GM18861 (cell line): ENCODE results near the gene CTR9.
"Not testable (repeated sequence)": the region's sequence is repeated elsewhere in the genome, so short reads cannot be mapped to it uniquely, and the experiment has no call there.

Experiments
- ATAC-seq: cut with Tn5 transposase; IDR thresholded peaks from one replicate; pipeline ENCODE4 v1.9.1; 2021; ENCODE audit not compliant: unreplicated experiment

Gene CTR9

GRCh38 chr11:10813945-10814344, 62.9 kb downstream of the CTR9 start:
- ATAC-seq, result no peak

- ATAC-seq, result no peak
Measured at GRCh38 chr11:10818594-10818993, 67.5 kb downstream of the CTR9 start.

GRCh38 chr11:10822491-10822890, 71.4 kb downstream of the CTR9 start:
- ATAC-seq, result not testable (repeated sequence)

- no peak for ATAC-seq
Measured at GRCh38 chr11:10823152-10823579, 72.1 kb downstream of the CTR9 start.

GRCh38 chr11:10824888-10825287, 73.8 kb downstream of the CTR9 start:
- no peak for ATAC-seq

DNA sequence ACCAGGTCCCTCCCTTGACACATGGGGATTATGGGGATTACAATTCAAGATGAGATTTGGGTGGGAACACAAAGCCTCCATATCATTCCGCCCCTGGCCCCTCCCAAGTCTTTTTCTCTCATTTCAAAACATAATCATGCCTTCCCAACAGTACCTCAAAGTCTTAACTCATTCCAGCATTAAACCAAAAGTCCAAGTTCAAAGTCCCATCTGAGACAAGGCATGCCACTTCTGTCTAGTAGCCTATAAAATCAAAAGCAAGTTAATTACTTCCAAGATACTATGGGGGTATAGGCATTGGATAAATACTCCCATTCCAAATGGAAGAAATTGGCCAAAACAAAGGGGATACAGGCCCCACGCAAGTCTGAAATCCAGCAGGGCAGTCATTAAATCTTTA, 77.4 kb downstream of the CTR9 start:
- ATAC-seq, result no peak

DNA sequence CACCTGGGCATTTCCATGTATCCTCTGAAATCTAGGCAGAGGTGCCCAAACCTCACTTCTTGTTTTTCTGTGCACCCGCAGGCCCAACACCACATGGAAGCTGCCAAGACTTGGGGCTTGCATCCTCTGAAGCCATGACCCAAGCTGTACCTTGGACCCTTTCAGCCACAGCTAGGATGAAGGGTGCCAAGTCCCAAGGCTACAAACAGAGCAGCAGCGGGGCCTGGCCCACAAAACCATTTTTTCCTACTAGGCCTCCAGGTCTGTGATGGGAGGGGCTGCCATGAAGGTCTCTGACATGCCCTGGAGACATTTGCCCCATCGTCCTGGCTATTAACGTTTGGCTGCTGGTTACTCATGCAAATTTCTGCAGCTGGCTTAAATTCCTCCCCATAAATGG, 78.1 kb downstream of the CTR9 start:
- ATAC-seq, result no peak
